ENCODE data around the gene IGSF21. TPM values are rescaled to one million over a fixed set of nuclear protein-coding genes. Genes with fewer than 3 reads are reported as not detected.

Gene IGSF21
- total RNA-seq, 4 donors from 2014 or later = 0.26 to 2.7 (median 0.88) TPM; not detected in 1

DNA sequence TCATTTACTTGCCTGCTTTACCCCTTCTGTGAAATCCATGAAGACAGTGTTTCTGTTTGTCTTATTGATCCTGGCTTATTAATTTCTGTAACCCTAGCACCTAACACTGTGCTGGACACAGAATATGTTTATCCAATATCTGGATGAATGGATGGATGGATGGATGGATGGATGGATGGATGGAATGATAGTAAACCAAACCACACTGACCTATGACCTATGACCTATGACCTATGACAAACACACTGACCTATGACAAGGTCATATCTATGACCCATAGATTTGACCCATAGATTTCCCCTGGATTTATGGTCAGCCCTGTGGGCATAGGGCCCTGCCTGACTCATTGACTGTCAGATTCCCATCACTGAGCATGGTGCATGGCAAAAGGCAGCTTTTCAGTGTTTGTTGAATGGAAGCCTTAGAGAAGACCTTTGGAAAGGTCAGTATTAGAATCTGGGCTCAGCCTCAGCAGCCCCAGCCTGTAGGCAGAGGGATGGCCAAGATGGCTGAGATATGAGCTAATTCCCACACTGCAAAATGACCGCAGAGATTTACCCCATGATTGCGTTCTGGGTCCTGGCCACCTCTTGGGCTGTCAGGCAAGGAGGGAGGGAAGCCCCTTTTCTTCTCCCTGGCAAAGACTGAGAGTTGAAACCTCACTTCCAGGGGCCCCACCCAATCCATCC is 24.6 kb downstream of the IGSF21 start:
- Histone ChIP-seq H3K9me3 (no peaks in the 10 kb centered on the region), H3K36me3 (no peaks in the 10 kb centered on the region), H3K4me1 (no peaks in the 10 kb centered on the region), H3K27ac (no peak overlapping the region), H3K27me3 (peaks cover 0 to 43% (median 0%) of the 10 kb centered on the region in 4 donors), H3K4me3 (no peak overlapping the region)
- intact Hi-C loops (cut with DNase I) = no loop called here
- TF ChIP-seq, protein P1, sequence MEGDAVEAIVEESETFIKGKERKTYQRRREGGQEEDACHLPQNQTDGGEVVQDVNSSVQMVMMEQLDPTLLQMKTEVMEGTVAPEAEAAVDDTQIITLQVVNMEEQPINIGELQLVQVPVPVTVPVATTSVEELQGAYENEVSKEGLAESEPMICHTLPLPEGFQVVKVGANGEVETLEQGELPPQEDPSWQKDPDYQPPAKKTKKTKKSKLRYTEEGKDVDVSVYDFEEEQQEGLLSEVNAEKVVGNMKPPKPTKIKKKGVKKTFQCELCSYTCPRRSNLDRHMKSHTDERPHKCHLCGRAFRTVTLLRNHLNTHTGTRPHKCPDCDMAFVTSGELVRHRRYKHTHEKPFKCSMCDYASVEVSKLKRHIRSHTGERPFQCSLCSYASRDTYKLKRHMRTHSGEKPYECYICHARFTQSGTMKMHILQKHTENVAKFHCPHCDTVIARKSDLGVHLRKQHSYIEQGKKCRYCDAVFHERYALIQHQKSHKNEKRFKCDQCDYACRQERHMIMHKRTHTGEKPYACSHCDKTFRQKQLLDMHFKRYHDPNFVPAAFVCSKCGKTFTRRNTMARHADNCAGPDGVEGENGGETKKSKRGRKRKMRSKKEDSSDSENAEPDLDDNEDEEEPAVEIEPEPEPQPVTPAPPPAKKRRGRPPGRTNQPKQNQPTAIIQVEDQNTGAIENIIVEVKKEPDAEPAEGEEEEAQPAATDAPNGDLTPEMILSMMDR (IDR thresholded peaks at IDR 0.05) = no peak
- TF ChIP-seq POLR2A (IDR thresholded peaks at IDR 0.05) = no peak
- DNase-seq = no peak
- 71 to 100% methylated on average over 1 of the region's 2 CpGs for WGBS, 2 donors

DNA sequence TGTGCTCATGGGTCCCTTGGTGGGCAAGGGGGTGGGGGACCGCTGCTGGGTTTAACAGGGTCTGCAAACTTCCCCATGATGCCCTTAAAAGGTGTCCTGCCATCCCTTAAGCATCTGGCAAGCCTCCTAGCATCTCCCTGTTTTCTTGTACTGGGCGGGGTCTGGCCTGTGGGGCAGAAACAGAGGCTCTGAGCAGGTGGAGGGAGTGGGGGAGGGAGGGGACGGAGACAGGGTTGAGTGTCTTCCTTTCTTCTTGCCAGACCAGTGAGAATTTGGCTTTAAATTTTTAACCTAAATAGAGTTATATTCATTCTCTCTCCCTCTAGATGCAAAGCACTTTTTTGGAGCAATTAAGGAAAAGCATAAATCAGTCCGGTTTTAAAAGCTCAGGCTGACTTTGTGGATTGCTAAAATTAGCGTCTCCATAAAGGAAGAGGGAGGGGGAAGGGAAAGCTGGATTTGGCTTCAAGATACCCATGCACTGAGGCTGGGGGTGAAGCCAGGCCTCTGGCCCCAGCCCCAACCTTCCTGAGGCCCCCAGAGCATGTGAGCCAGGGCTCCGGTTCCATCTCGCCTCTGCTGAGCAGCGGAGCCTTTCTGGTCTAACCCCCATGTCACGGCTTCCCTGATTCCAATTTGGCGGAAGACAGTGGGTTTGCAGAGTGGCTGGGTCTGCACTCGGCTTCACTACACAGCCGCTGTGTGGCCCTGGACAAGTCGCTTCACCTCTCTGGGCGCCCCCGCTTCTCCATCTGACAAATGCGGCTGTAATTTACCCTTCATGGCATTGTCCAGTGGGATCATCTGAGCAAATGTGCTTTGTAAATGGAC is 25.3 kb downstream of the IGSF21 start:
- 32 to 40% methylated on average over 4 to 11 of the region's 16 CpGs for WGBS, 2 donors
- Histone ChIP-seq H3K9me3 (no peaks in the 10 kb centered on the region), H3K4me3 (no peak overlapping the region), H3K27me3 (peaks cover 0 to 49% (median 0%) of the 10 kb centered on the region in 4 donors), H3K36me3 (no peaks in the 10 kb centered on the region), H3K27ac (no peak overlapping the region), H3K4me1 (no peaks in the 10 kb centered on the region)
- intact Hi-C loops (cut with DNase I) = no loop called here
- DNase-seq = no peak
- TF ChIP-seq, protein P1 (IDR thresholded peaks at IDR 0.05) = no peak
- no peak for TF ChIP-seq POLR2A (IDR thresholded peaks at IDR 0.05)

DNA sequence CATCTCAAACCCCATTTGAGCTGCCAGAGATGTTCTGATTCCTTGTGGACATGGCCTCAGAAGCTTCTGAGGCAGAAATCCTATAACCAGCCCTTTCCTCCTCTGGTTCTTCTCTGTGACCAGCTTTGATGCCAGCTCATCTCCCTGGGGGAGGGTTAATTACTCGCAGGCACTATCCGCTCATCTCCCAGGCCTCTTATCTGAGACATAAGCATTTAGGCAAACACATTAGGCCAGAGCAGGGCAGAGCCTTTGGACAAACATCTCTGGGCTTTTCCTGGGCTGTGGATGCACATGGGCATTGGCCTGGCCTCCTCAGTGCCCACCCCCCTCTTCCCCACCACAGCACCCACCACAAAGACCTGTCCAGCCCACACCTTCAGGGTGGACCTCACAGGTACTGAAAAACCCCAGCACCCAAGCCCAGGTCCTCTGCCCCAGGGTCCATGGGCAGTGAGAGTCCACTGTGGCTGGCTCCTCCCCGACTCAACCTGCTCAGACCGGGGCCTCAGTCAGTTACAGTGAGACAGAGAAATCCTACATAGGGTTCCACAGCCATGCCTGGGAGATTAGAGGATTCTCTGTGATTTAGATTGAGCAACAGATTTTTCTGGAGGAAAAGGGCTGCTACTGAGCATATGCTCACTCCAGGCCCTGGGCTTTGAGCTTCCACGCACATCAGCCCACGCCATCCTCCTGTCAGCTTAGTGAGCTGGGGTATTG is 26.9 kb downstream of the IGSF21 start:
- DNase-seq = no peak
- no peak overlapping the region for H3K27ac ChIP-seq
- no peak for TF ChIP-seq POLR2A (IDR thresholded peaks at IDR 0.05)
- H3K4me1 ChIP-seq = no peaks in the 10 kb centered on the region
- intact Hi-C loops (cut with DNase I) = no loop called here
- H3K4me3 ChIP-seq = no peak overlapping the region
- 51 to 55% methylated on average over 4 to 5 of the region's 6 CpGs for WGBS, 2 donors
- H3K27me3 ChIP-seq = peaks cover 0 to 56% (median 0%) of the 10 kb centered on the region in 4 donors
- no peaks in the 10 kb centered on the region for H3K36me3 ChIP-seq
- H3K9me3 ChIP-seq = no peaks in the 10 kb centered on the region

DNA sequence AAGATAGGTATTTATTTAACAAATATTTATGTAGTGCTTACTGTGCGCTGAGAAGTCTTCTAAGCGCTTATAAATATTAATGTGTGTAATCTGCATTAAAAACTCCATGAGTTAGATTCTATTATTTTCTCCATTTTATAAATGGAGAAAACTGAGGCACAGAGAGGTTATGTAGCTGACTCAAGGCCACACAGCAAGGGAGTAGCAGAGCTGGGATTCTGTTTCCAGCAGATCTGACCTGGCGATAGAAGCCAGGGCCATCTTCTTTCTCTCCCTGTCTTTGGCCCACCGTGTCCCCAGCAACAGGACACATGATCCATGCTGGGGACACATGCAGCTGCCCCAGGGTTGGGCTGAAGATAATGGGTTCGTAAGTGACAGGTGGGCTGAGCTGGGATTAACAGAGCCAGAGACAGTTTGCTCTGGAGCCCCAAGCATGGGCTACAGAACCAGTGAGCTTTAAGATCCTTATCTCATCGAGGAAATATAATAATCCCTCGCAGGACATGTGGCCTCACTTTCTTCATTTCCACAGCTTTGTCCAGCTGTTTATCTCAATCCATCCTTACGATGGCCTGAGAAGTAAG is 30.3 kb downstream of the IGSF21 start:
- 58 to 63% methylated on average over 8 of the region's 8 CpGs for WGBS, 2 donors
- H3K9me3 ChIP-seq = no peaks in the 10 kb centered on the region
- DNase-seq = no peak
- intact Hi-C loops (cut with DNase I) = no loop called here
- peaks cover 0 to 58% (median 0%) of the 10 kb centered on the region in 4 donors for H3K27me3 ChIP-seq
- H3K27ac ChIP-seq = no peak overlapping the region
- H3K4me1 ChIP-seq = no peaks in the 10 kb centered on the region
- H3K4me3 ChIP-seq = no peak overlapping the region
- TF ChIP-seq POLR2A (IDR thresholded peaks at IDR 0.05) = no peak
- TF ChIP-seq, protein P1 (IDR thresholded peaks at IDR 0.05) = no peak
- H3K36me3 ChIP-seq = no peaks in the 10 kb centered on the region

DNA sequence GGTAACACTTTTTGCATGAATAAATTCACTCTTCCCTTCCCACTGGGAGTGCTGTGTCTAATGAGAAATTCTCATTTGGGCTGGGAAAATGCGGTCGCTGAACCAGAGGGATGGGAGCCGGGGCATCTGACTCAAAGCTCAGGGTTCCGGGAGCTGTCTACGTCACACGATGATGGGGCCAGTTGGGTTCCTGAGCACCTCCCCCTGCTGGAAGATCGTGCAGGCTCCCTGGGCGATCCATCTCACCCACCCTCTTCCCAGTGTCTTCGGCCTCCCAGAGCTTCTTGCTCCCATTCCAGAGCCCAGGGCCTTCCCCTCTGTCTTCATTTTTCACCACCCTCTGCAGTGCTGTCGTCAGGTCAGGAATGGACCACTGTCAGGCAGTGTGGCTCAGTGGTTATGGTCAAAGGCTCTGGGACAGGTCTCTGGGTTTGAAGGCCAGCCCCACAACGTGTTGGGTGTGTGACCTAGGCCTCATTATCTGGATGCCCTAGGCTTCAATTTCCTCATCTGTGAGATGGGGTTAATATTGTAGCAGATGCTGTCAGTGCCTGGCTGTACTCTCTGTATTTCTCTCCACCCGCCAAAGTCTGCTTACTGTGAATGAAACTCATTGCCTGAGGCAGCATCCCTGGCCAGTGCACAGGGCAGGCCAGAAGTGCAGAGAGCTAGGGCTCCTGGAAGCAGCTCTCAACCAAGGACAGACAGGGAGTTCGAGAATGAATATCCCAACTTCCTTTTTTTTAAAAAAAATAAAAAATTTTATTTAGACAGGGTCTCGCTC is 31.8 kb downstream of the IGSF21 start:
- Histone ChIP-seq H3K27me3 (peaks cover 0 to 52% (median 0%) of the 10 kb centered on the region in 4 donors), H3K4me3 (no peak overlapping the region), H3K27ac (no peak overlapping the region), H3K9me3 (no peaks in the 10 kb centered on the region), H3K4me1 (no peaks in the 10 kb centered on the region), H3K36me3 (no peaks in the 10 kb centered on the region)
- no peak for TF ChIP-seq POLR2A (IDR thresholded peaks at IDR 0.05)
- TF ChIP-seq, protein P1 (IDR thresholded peaks at IDR 0.05) = no peak
- 55 to 62% methylated on average over 10 to 12 of the region's 14 CpGs for WGBS, 2 donors
- intact Hi-C loops (cut with DNase I) = no loop called here
- DNase-seq = no peak
